ENCODE data around the gene NEK4. TPM values are rescaled to one million over a fixed set of nuclear protein-coding genes. Genes with fewer than 3 reads are reported as not detected.

The NEK4 gene
- total and polyA plus RNA-seq, 10 of the 15 experiments (the other 5 are each of a cell fraction or from before 2014, with no cell fraction given) = 7.0 to 29.1 (median 16.4) TPM

GRCh38 chr3:52685709-52686691 is 84.7 kb downstream of the NEK4 start, which contains the start of the genes GNL3 and PBRM1 (continued):
- 0 out of 2 replicates have a peak, but pooled peaks have one; percentile 21 for TF ChIP-seq E2F4 (IDR thresholded peaks at IDR 0.05; ENCODE audit: low read depth, low read length)
- no peak for TF ChIP-seq CEBPZ (IDR thresholded peaks at IDR 0.05; ENCODE audit: low read depth, low read length)
- no peak for TF ChIP-seq IRF4 (IDR thresholded peaks at IDR 0.05; ENCODE audit: low read depth, low read length)
- peak; percentile 85 for TF ChIP-seq HDGF (IDR thresholded peaks at IDR 0.05)
- no peak for TF ChIP-seq ZNF24 (IDR thresholded peaks at IDR 0.05)
- TF ChIP-seq SMAD5 (IDR thresholded peaks at IDR 0.05; ENCODE audit: low read depth) = peak; percentile 95
- TF ChIP-seq HSF1 (IDR thresholded peaks at IDR 0.05; ENCODE audit: low read depth, low read length) = no peak
- peak; percentile 46 for TF ChIP-seq SIX5 (IDR thresholded peaks at IDR 0.05; ENCODE audit: low read depth, low read length, severe bottlenecking)
- no peak for TF ChIP-seq NFYB (IDR thresholded peaks at IDR 0.05; ENCODE audit: insufficient read depth, low read depth, low read length)

Data from GM12878 (cell line).